ENCODE measurements around the gene HOXA5.

HOXA5 gene

DNA sequence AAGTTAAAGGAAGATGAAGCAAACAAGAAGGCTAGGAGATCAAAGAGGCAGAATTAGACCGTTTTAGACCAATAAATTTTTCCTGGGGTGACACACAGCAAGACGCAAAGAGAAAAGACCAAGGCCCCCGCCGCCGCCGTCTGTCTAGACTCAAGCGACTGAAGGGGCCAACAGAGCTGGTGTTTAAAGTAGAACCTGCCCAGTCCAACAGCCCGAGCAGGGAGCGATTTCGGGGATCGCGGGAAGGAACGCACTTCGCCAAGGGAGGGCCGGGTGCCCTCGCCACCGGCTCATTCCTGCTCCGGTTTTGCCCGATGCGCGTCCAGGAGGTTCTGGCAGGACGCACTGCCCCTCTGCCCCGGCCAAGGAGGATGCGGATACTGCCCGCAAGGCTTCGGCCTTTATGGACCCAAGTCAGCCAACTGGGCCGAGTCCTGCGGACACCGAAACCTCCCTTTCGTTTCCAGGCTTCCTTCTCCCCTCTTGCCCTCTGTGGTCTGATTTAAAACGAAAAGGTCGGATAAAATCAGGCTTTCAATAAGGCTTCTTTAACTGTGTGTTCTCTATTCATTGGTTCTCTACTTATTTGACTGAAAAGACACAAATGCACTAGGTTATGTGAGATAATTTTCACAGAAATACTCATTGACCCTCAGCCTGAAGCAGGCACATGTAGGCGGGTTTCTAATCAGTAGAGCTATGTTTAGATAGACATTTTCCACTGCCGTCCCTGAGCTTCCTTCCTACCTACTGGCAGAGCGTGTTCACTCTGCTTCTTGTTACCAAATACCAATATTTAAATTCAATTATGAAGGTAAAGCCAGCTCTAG lies 15.2 kb upstream of the HOXA5 start:
- TF ChIP-seq, protein P1, sequence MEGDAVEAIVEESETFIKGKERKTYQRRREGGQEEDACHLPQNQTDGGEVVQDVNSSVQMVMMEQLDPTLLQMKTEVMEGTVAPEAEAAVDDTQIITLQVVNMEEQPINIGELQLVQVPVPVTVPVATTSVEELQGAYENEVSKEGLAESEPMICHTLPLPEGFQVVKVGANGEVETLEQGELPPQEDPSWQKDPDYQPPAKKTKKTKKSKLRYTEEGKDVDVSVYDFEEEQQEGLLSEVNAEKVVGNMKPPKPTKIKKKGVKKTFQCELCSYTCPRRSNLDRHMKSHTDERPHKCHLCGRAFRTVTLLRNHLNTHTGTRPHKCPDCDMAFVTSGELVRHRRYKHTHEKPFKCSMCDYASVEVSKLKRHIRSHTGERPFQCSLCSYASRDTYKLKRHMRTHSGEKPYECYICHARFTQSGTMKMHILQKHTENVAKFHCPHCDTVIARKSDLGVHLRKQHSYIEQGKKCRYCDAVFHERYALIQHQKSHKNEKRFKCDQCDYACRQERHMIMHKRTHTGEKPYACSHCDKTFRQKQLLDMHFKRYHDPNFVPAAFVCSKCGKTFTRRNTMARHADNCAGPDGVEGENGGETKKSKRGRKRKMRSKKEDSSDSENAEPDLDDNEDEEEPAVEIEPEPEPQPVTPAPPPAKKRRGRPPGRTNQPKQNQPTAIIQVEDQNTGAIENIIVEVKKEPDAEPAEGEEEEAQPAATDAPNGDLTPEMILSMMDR (IDR thresholded peaks at IDR 0.05), result no peak
- TF ChIP-seq ZFX (IDR thresholded peaks at IDR 0.05; ENCODE audit: borderline replicate concordance), result no peak
- no peak overlapping the region for H3K27ac ChIP-seq

DNA sequence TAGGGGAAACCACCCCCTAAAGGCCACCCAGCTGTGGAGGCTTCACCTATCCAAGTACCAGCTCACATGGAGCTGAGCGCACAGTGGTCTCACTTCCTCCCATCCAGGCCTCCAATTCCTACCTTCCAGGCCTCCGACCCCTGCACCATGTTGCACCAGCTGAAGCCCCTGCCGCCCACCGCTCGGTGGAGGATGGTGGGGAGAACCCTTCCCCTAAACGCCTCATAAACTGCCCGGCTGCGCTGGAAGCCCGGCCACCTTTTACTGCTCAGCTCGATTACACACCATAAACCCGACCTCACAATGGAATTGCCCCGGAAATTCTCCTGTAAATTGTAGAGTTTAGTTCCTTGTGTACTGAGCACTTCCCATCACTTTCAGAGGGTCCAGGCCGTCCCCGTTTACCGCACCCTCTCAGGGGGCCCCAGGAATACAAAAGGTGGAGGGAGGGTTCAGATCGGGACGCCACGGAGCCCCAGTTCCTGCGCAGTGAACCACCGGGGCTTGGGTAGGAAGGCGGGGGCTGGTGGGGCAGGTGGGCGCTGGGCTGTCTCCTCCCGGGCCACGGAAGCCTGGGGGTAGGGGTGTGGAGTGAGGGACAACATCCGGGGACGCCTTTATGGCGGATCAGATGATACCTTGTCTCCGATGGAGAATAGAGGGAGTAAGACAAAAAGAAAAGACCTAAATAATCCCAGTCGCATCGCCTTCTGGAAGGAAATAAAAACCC lies 14.4 kb upstream of the HOXA5 start:
- TF ChIP-seq, protein P1 (IDR thresholded peaks at IDR 0.05), result no peak
- TF ChIP-seq ZFX (IDR thresholded peaks at IDR 0.05; ENCODE audit: borderline replicate concordance), result no peak

DNA sequence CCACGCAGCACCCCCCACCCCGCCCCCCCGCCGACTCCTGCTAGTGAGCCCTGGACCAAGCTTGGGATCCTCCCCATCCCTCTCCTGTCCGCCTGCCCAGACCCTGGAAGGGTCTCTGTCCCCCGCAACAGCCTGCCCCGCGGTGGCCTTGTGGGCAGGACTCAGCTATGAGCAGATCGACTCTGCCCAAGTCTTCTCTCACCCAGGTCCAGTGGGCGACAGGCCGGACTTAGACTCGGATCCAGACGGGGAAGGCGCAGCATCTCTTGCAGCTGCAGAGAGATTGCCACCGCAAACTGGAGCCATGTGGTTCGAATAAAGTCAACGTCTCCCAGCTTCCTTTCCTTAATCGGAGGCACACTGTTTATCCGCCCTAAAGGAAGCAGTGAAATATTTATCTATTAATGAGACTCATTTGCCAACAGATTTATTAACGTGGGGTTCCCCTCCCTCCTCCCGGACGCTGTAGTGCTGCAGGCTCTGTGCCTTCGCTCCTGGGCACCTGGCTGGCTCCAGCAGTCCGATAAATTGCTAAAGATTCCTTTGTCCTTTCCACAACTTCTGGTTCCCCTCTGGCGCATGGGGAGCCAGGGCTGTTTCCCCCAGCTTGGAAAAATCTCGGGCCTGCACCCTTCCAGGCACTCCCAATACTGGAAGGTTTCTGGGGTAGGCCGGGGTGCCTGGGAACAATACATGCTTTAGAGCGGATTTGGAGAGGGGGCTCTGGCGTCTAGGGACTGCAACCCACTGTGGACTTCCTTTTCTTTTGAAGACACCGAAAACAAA lies 13.6 kb upstream of the HOXA5 start:
- TF ChIP-seq, protein P1 (IDR thresholded peaks at IDR 0.05), result no peak
- TF ChIP-seq ZFX (IDR thresholded peaks at IDR 0.05; ENCODE audit: borderline replicate concordance), result no peak
- no peak overlapping the region for H3K27ac ChIP-seq

More for the DNA sequence above, 14.4 kb upstream of the HOXA5 start:
- no peak overlapping the region for H3K27ac ChIP-seq

DNA sequence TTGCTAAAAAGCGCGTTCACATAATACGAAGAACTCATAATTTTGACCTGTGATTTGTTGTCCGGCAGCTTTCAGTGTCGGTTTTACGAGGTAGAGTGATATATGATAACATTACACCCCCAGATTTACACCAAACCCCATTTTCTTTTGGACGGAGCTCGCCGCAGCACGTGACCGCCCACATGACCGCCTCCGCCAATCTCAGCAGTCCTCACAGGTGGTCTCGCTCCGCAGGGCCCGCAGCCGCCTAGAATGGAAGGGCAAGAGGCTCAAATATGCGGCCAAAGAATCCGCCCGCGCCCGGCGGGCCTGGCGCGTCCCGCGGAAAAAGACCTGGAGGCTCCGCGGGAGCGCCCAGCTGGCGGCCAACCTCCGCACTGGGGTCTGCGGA lies 13.0 kb upstream of the HOXA5 start, which contains the start of gene HOXA7:
HOXA7 (minus strand) TSS at position 168 of the 391 bp plus-strand sequence; CDS start at position 38, 130 bp downstream.
- H3K27ac ChIP-seq, result peak within 1 kb of the TSS; percentile 99
- TF ChIP-seq, protein P1 (IDR thresholded peaks at IDR 0.05), result no peak
- no peak for TF ChIP-seq ZFX (IDR thresholded peaks at IDR 0.05; ENCODE audit: borderline replicate concordance)

- peak overlapping the region; percentile 99 for H3K27ac ChIP-seq
- TF ChIP-seq ZFX (IDR thresholded peaks at IDR 0.05; ENCODE audit: borderline replicate concordance), result no peak
- TF ChIP-seq, protein P1 (IDR thresholded peaks at IDR 0.05), result peak; percentile 20; the same call in 1 of the 2 replicates
Measured at GRCh38 chr7:27155816-27156507, 12.5 kb upstream of the HOXA5 start.

DNA sequence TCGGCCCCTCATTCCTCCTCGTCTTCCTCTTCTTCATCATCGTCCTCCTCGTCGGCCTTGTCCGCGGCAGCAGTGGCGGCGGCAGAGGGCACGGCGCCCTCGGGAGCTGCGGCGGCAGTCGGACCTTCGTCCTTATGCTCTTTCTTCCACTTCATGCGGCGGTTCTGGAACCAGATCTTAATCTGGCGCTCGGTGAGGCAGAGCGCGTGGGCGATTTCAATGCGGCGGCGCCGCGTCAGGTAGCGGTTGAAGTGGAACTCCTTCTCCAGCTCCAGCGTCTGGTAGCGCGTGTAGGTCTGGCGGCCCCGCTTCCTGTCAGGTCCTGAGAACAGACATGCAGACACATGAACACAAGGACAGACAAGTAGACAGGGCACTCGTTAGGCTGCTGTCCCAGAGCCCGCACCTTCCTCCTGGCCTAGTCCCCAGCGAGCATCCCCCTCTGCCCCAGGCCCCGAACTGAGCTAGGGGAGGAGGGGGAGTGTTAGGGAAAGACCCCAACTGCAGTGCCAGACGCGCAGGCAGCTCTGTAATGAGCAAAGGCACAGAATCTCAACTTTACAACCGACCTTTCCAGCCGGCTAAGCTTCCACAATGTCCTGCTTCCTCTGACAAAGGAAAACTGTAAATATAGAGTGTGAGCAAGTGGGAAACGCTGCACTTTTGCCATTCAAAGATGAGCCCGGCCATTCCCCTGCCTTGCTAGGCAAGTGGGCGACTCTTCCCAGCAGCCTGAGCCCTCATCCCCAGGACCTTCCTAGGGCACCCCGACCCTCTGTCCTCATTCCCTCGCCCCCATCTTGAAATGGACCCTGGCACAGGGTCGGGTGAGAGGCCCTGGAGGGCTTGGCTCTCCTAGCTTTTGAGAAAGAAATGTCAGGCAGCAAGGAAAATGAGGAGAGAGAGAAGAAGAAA lies 11.7 kb upstream of the HOXA5 start:
- TF ChIP-seq, protein P1 (IDR thresholded peaks at IDR 0.05), result no peak
- no peak for TF ChIP-seq ZFX (IDR thresholded peaks at IDR 0.05; ENCODE audit: borderline replicate concordance)
- peak overlapping the region; percentile 99 for H3K27ac ChIP-seq

Data from 22Rv1 (cell line).